ENCODE measurements around the gene ATG16L2.

Gene ATG16L2

DNA sequence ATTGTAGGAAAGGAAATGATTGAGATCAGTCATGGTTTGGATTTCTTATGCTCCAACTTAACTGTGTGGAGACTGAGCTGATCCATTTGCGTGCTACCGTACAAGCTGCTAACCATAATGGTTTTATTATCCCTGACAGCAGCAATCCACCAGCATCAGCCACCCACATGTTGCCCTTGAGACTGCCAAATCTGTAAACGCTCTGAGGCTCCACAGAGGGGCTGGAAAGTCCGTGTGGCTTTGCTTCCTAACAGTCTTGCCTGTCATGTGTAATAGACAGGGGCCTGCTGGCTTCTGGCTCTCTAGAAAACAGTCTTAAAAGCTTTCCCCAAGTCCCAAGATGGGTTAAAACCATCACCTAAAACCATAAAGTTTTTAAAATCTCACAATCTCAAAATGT is 30.1 kb downstream of the ATG16L2 start:
- Histone ChIP-seq H3K4me3 (ENCODE audit: low read depth, low read length) (no peak overlapping the region), H3K27ac (ENCODE audit: extremely low read depth, low read depth, low read length) (no peak overlapping the region), H3K9me3 (ENCODE audit: control insufficient read depth, insufficient read depth, low read depth, low read length) (no peaks in the 10 kb centered on the region), H3K4me1 (ENCODE audit: control insufficient read depth, insufficient read depth, low read length) (no peaks in the 10 kb centered on the region), H3K36me3 (ENCODE audit: control insufficient read depth in 2 of 2, insufficient read depth in 1 of 2, low read length in 2 of 2) (peaks cover 0 to 33% of the 10 kb centered on the region in 2 experiments; a peak in 1 of 3 replicates)
- POLR2A ChIA-PET: no interaction called here
- peak; percentile 11; the same call in 1 of the 2 replicates for TF ChIP-seq OSR2 (tag by site-specific recombination; IDR thresholded peaks at IDR 0.05)
- no peak for TF ChIP-seq SCRT2 (tag by site-specific recombination; IDR thresholded peaks at IDR 0.05)
- TF ChIP-seq ZFHX2 (tag by site-specific recombination; conservative IDR thresholded peaks at IDR 0.05): peak; percentile 19; the same call in 1 of the 2 replicates
- CTCF ChIA-PET: interaction anchor here (0.5 to 2.9 kb wide), 8 partner anchors 8 to 329 kb away, joined by 3 to 11 read pairs (median 4); no protein-coding TSS in a partner anchor

DNA sequence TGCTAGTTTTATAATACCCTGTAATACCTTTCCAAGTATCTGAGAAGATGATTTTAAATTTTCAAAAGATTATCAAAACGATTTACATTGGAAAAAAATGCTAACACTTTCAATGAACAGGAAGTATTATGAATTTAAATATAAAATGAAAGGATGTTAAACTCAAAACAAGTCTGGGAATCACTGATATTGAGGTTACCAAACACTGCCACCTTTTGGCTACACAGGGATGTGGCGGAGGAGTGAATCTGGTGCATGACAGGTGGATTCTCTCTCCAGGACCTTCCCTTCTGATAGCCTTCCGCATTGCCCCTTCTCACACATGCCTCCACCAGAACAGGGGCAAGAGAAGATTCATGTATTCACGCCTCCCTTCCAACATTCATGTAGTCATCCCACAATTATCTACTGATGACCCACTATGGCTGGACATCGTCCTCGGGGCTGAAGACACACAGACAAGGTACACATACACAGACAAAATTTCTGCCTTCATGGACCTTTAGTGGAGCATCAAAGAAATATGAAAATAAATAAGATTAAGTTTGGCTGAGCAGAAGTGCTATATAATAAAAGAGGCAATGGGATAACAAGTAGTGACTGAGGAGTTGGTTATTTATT is 34.7 kb downstream of the ATG16L2 start:
- no peak overlapping the region for H3K27ac ChIP-seq (ENCODE audit: extremely low read depth, low read depth, low read length)
- H3K4me3 ChIP-seq (ENCODE audit: low read depth, low read length): no peak overlapping the region
- no peaks in the 10 kb centered on the region for H3K4me1 ChIP-seq (ENCODE audit: control insufficient read depth, insufficient read depth, low read length)
- no peaks in the 10 kb centered on the region for H3K9me3 ChIP-seq (ENCODE audit: control insufficient read depth, insufficient read depth, low read depth, low read length)
- no peaks in the 10 kb centered on the region for H3K36me3 ChIP-seq (ENCODE audit: control insufficient read depth in 2 of 2, insufficient read depth in 1 of 2, low read length in 2 of 2)
- peak; percentile 43 for TF ChIP-seq ZNF654 (tag by site-specific recombination; IDR thresholded peaks at IDR 0.05; ENCODE audit: low read depth)
- no peak for TF ChIP-seq ZNF549 (tag by site-specific recombination; IDR thresholded peaks at IDR 0.05)
- ChIA-PET POLR2A (no interaction called here), CTCF (interaction anchor here (0.6 to 1.4 kb wide), 6 partner anchors 14 to 414 kb away, joined by 3 to 14 read pairs (median 4); partner anchors contain the start of genes CLPB and STARD10)

DNA sequence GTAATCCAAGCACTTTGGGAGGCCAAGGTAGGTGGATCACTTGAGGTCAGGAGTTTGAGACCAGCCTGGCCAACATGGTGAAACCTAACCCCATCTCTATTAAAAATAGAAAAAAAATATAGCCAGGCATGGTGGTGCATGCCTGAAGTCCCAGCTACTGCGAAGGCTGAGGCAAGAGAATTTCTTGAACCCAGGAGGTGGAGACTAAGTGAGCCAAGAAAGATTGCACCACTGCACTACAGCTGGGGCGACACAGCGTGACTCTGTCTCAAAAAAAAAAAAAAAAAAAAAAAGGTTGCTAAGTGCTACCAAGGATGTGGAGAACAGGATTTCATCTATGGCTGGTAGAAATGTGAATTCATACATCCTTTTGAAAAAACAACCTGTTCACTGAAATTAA is 36.6 kb downstream of the ATG16L2 start:
- H3K4me3 ChIP-seq (ENCODE audit: low read depth, low read length): no peak overlapping the region
- TF ChIP-seq ZNF266 (tag by site-specific recombination; IDR thresholded peaks at IDR 0.05; ENCODE audit: low read depth) (no peak), HOXD13 (CRISPR knock-in tag; IDR thresholded peaks at IDR 0.05; ENCODE audit: borderline replicate concordance) (no peak), ZNF157 (tag by site-specific recombination; IDR thresholded peaks at IDR 0.05) (no peak), SCRT2 (tag by site-specific recombination; IDR thresholded peaks at IDR 0.05) (no peak), ZNF394 (tag by site-specific recombination; IDR thresholded peaks at IDR 0.05; ENCODE audit: borderline replicate concordance) (no peak), TRIM28 (IDR thresholded peaks at IDR 0.05; ENCODE audit: borderline replicate concordance, low read length) (no peak), BCL11B (tag by site-specific recombination; IDR thresholded peaks at IDR 0.05; ENCODE audit: low read depth) (no peak), ZNF19 (tag by site-specific recombination; IDR thresholded peaks at IDR 0.05; ENCODE audit: low read depth) (no peak), ZNF48 (tag by site-specific recombination; IDR thresholded peaks at IDR 0.05) (no peak), KLF9 (tag by site-specific recombination; IDR thresholded peaks at IDR 0.05; ENCODE audit: low read depth) (no peak), ZNF23 (tag by site-specific recombination; IDR thresholded peaks at IDR 0.05; ENCODE audit: borderline replicate concordance) (no peak), ZNF585B (tag by site-specific recombination; IDR thresholded peaks at IDR 0.05) (no peak), ZNF335 (tag by site-specific recombination; conservative IDR thresholded peaks at IDR 0.05) (no peak), ZNF416 (tag by site-specific recombination; IDR thresholded peaks at IDR 0.05) (no peak), ZNF530 (tag by site-specific recombination; IDR thresholded peaks at IDR 0.05; ENCODE audit: low read depth) (no peak), ZNF169 (tag by site-specific recombination; IDR thresholded peaks at IDR 0.05) (no peak)
- TF ChIP-seq, protein P1, sequence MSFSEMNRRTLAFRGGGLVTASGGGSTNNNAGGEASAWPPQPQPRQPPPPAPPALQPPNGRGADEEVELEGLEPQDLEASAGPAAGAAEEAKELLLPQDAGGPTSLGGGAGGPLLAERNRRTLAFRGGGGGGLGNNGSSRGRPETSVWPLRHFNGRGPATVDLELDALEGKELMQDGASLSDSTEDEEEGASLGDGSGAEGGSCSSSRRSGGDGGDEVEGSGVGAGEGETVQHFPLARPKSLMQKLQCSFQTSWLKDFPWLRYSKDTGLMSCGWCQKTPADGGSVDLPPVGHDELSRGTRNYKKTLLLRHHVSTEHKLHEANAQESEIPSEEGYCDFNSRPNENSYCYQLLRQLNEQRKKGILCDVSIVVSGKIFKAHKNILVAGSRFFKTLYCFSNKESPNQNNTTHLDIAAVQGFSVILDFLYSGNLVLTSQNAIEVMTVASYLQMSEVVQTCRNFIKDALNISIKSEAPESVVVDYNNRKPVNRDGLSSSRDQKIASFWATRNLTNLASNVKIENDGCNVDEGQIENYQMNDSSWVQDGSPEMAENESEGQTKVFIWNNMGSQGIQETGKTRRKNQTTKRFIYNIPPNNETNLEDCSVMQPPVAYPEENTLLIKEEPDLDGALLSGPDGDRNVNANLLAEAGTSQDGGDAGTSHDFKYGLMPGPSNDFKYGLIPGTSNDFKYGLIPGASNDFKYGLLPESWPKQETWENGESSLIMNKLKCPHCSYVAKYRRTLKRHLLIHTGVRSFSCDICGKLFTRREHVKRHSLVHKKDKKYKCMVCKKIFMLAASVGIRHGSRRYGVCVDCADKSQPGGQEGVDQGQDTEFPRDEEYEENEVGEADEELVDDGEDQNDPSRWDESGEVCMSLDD (tag by site-specific recombination; IDR thresholded peaks at IDR 0.05): no peak
- TF ChIP-seq, protein P2, sequence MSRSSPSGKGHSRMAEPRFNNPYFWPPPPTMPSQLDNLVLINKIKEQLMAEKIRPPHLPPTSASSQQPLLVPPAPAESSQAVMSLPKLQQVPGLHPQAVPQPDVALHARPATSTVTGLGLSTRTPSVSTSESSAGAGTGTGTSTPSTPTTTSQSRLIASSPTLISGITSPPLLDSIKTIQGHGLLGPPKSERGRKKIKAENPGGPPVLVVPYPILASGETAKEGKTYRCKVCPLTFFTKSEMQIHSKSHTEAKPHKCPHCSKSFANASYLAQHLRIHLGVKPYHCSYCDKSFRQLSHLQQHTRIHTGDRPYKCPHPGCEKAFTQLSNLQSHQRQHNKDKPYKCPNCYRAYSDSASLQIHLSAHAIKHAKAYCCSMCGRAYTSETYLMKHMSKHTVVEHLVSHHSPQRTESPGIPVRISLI (tag by site-specific recombination; IDR thresholded peaks at IDR 0.05): no peak
- TF ChIP-seq, protein P3, sequence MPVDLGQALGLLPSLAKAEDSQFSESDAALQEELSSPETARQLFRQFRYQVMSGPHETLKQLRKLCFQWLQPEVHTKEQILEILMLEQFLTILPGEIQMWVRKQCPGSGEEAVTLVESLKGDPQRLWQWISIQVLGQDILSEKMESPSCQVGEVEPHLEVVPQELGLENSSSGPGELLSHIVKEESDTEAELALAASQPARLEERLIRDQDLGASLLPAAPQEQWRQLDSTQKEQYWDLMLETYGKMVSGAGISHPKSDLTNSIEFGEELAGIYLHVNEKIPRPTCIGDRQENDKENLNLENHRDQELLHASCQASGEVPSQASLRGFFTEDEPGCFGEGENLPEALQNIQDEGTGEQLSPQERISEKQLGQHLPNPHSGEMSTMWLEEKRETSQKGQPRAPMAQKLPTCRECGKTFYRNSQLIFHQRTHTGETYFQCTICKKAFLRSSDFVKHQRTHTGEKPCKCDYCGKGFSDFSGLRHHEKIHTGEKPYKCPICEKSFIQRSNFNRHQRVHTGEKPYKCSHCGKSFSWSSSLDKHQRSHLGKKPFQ (tag by site-specific recombination; IDR thresholded peaks at IDR 0.05): no peak
- TF ChIP-seq, protein P4, sequence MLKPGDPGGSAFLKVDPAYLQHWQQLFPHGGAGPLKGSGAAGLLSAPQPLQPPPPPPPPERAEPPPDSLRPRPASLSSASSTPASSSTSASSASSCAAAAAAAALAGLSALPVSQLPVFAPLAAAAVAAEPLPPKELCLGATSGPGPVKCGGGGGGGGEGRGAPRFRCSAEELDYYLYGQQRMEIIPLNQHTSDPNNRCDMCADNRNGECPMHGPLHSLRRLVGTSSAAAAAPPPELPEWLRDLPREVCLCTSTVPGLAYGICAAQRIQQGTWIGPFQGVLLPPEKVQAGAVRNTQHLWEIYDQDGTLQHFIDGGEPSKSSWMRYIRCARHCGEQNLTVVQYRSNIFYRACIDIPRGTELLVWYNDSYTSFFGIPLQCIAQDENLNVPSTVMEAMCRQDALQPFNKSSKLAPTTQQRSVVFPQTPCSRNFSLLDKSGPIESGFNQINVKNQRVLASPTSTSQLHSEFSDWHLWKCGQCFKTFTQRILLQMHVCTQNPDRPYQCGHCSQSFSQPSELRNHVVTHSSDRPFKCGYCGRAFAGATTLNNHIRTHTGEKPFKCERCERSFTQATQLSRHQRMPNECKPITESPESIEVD (tag by site-specific recombination; IDR thresholded peaks at IDR 0.05): no peak
- no peaks in the 10 kb centered on the region for H3K36me3 ChIP-seq (ENCODE audit: control insufficient read depth in 2 of 2, insufficient read depth in 1 of 2, low read length in 2 of 2)
- POLR2A ChIA-PET: no interaction called here
- no peak overlapping the region for H3K27ac ChIP-seq (ENCODE audit: extremely low read depth, low read depth, low read length)
- CTCF ChIA-PET: interaction anchor here (1.4 kb wide), 2 partner anchors 8 to 18 kb away, joined by 3 read pairs; no protein-coding TSS in a partner anchor
- no peaks in the 10 kb centered on the region for H3K9me3 ChIP-seq (ENCODE audit: control insufficient read depth, insufficient read depth, low read depth, low read length)
- H3K4me1 ChIP-seq (ENCODE audit: control insufficient read depth, insufficient read depth, low read length): no peaks in the 10 kb centered on the region

Measured in HEK293 (cell line).